COR-L47 (cell line): Measurements from ENCODE around the gene IPO11.
"Not testable (repeated sequence)": the region's sequence is repeated elsewhere in the genome, so short reads cannot be mapped to it uniquely, and the experiment has no call there.

Experiments used
- DNase-seq: peaks from one replicate; lab custom pipeline; 2025; lab: John Stamatoyannopoulos, UW

Gene IPO11

DNA sequence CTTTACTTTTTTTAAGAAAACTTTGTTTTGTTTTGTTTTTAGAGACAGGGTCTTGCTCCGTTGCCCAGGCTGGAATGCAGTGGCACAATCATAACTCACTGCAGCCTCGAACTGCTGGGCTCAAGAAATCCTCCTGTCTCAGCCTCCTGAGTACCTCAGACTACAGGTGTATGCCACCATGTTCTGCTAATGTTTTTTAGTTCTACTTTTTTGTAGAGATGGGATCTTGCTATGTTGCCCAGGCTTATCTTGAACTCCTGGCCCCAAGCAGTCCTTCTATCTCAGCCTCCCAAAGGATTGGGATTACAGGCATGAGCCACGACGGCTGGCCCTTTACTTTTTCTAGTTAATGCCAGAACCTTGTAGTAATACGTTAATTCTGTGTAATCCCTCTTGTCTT lies 36.0 kb downstream of the IPO11 start:
- DNase-seq: no peak

DNA sequence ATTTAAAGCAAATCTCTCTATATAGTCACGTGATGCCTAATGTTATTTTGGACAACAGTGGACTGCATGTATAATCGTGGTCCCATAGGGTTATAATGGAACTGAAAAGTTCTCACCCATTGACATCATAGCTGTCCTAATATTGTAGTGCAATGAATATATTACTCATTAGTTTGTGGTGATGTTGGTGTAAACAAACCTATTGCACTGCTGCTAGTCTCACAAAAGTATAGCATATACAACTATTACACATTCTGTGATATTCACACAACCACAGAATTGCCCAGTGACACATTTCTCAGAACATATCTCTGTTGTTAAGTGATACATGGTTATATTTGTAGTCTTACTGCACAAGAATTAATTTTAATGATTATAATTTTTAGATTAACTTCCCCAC lies 37.7 kb downstream of the IPO11 start:
- no peak for DNase-seq

DNA sequence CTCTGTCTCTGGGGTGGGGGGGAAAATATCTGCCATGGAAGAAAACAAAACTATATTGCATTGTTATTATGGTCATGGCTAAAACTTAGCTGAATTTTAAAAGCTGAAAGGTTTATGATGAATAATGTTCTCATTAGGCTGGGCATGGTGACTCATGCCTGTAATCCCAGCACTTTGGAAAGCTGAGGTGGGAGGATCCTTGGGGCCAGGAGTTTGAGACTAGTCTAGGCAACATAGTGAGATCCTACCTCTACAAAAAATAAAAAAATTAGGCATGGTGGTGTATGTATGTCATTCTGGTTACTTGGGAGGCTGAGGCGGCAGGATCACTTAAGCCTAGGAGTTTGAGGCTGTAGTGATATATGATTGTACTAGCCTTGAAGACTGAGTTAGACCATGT lies 44.5 kb downstream of the IPO11 start:
- DNase-seq: no peak

DNA sequence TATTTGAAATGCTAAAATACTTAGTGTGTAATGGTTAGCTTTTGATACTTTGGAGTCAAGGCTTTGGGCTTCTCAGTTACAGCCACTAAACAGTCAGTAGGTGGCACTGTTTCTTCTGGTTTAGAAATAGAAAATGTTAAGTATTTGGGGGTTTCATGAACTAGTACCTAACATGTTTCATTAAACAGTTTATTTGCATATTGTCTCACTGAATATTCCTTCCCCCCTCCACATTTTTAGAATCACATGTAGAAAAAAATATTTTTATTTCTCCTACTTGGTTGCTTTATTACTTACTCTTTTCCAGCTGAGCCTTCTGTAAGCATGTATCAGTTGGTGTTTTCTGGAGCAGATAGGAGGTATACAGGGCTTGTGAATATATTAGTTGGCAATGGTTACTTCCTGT lies 48.0 kb downstream of the IPO11 start:
- DNase-seq: peak; percentile 29

DNA sequence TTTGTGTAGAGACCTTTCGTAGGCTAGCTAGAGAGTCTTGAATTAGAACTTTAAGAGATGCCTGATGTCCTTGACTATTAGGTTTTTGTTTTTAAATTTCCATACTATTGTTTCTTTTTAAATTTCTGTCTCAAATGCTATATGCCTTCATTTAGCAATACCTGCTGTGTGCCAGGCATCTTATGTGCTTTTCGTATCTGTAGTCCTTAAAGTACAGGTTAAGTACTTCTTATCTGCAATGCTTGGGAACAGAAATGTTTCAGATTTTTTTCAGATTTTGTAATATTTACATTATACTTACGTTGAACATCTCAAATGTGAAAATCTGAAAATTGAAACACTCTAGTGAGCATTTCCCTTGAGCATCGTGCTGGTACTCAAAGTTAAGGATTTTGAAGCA lies 49.0 kb downstream of the IPO11 start:
- DNase-seq: no peak

DNA sequence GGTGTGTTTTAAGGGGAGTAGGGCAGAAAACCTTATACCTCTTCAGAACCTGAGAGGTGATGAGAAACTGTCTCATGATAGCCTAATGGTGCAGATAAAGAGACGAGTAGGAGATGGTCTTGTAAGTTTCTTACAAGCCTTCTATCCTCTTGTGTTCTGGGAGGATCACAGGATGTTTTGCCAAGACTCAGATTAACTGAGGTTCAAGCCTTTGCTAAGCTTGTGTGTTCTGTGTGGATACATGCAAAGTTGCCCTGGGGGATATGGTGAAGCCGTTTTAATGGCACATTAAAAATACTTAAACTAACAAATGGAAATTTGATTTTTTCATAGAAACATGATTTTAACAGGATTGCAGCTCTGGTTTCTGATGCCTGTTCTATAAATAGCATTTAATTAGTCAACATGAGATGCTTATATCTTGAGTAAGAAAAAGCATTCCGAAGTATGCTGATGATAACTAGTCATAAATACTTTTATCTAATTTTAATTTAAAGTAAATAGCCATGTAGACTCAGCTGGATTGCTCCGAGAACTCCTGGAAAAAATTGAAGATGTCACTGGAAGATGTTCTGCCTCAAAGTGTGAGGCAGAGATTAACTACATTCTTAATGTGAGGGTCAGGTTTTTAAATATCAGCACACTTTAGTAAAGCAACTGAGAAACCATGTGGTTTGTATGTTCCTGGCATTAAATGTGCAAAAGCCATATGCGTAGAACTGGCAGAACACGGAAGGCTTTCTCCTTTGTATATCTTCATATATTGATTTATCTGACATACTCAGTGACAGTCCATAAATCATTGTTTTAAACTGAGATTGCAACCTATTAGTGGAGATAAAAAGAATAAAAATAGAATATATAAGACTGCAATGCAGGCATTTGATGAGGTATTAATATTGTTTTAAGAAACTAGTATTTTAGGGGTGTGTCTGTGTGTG lies 53.7 kb downstream of the IPO11 start:
- DNase-seq: no peak

DNA sequence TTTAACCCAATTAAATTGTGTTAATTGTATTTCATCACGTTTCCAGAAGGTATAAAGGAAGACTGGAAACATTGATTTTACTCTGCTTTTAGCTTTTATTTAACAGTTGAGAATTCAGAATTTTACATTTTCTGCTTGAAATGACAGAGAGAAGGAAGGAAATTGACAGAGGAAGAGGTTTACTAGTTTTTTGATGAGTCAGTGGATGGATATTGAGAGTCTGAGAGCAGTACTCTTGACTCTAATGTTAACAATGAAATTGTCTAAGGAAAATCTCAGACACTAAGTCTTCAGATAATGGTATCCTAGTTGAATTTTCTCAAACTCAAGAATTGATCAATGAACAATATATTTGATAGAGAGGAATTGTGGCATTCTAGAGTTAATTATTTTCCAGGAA lies 60.6 kb downstream of the IPO11 start:
- no peak for DNase-seq

DNA sequence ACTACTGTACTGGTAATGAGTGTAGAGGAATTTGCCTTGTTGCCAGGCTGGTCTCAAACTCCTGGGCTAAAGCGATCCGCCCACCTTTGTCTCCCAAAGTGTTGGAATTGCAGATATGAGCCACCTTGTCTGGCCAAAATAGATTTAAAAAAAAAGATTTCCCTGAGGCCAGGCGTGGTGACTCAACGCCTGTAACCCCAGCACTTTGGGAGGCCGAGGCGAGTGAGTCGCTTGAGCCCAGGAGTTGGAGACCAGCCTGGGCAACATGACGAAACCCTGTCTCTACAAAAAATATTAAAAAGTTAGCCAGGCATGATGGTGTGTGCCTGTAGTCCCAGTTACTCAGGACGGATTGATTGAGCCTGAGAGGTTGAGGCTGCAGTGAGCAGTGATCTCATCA lies 62.5 kb downstream of the IPO11 start:
- DNase-seq: no peak

DNA sequence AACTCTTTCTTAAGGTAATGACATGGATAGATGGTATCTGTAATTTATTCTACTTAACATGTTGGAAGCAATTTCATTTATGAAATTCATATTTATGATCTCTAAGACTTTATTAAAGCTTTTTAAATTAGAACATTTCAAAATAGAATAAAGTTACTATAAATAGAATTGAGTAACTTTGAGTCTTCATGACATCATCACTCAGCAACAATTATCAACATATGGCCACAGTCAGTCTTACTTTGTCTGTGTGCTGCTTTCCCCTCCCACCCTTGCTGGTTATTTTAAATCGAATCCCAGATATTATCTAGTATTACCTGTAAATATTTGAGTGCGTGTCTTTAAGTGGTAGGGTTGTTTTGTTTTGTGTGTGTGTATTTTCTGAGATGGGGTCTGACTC lies 65.2 kb downstream of the IPO11 start:
- no peak for DNase-seq

DNA sequence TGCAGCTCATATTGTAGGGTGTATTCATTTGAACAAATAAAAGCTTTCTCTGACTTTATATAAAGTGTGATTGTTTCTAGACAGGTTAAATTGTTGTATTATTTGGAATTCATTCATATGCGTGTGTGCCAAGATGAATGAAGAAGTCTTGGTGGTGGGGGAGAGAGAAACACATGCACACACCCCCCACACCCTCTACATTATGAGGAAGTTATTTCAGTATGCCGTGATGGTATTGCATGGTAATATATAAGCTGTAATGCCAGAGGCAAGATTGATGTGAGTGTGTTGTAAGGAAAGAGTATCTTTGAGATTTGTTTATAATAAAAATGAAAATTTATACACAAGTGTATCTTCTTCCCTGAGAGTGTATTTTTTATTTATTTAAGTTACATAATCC lies 71.0 kb downstream of the IPO11 start:
- no peak for DNase-seq

DNA sequence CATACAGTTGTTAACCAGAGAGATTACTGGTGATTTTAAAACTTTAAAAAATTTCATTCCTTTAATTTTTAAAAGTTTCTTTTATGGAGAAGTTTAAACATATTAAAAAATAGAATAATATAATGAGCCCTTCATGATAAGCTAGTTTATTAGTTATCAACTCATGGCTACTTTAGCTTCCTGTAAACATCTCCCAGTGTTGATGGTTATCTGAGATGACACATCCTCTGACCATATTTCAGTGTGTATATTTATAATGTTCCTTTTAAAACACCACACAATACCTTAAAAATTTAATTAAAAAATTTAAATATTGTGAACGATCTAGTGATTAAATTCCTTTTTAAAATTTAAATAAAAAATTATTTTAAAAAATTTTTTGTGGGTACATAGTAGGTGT lies 74.1 kb downstream of the IPO11 start:
- no peak for DNase-seq

DNA sequence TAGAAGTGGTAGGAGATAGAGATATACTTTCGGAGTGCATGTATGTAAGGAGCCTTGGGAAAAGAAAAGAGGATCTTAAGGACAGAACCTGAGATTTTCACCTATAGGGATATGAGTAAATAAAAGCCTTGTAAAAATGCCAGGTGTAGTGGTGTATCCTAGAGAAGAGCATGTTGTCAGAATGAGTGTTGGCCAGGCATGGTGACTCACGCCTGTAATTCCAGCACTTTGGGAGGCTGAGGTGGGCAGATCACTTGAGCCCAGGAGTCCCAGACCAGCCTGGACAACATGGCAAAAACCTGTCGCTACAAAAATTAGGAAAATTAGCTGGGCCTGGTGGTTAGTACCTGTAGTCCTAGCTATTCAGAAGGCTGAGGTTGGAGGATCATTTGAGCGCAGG lies 76.0 kb downstream of the IPO11 start:
- no peak for DNase-seq

DNA sequence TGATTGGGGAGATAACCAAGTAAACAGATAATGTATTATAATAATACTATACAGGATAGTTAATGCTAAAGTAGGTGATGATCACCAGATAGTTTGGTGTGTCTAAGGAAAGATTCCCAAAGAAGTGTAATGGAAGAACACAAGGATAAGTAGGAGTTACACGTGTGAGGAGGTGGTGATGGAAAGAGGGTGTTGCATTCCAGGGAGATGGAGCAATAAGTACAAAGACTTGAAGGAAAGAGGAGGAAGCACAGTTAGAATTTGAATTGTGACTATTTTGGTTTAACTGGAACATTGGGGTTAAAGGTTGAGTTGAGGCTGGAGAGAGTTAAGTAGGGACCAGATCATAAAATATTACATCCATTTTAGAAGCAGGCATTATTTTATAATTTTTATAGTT lies 76.9 kb downstream of the IPO11 start:
- no peak for DNase-seq

DNA sequence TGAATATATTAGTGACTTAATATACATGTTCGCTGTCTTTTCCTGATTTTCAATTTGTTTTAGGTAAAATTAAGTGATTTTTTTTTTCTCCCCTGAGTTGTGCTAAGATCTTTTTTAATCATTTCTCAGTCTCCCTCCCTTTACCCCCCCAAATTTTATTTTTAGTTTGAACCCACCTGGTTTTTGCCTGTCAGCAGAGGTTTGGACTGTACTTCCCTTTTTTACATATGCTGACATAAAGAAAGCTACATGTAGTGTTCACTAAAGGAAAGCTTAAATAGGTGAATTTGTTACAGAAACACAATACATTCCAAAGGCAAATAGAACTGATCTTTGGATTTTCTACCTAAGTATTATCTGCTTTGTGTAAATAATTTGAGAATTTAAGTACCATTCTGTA lies 82.2 kb downstream of the IPO11 start:
- no peak for DNase-seq

DNA sequence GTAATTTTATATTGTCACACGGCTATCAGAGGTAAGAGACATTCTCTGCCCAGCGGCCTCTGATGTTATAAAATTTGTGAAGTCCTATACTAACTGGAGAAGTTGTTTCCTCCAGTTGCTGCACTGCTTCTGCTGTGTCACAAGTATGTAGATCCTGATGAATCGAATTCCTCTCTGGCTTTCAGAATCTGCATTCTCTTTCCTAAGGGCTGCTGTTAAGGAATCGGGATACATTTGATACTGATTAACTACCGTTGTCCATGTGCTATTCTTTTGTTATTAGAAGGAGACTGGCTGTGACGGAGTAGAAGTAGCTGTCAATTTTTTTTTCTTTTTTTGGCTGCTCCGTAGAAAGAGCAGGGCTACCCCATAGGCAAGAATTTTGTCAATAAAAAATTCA lies 84.3 kb downstream of the IPO11 start:
- DNase-seq: no peak

DNA sequence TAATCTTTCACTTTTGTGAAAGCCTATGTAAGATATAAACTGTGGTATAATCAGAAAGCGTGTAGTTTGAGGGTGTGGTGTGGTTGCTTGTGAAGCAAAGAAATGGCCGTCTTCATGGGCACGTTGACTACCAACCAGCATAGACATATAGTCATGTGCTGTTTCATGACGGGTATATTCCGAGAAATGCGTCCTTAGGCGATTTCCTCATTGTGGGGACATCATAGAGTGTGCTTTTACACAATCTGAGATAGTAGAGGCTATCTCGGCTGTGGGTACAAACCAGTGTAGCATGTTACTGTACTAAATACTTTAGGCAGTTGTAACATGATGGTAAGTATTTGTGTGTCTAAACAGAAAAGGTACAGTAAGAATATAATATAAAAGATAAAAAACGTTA lies 86.4 kb downstream of the IPO11 start:
- no peak for DNase-seq

DNA sequence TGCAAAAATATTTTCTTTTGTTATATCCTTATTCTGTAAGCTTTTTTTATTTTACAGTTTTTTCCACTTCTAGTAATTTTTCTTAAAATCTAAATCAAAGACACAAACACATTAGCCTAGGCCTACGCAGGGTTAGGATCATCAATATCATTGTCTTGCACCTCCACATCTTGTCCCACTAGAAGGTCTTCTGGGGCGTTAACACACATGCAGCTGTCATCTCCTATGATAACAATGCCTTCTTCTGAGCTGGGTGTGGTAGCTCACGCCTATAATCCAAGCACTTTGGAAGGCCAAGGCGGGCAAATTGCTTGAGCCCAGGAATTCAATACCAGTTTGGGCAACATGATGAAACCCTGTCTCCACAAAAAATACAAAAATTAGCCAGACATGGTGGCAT lies 87.2 kb downstream of the IPO11 start:
- DNase-seq: no peak

DNA sequence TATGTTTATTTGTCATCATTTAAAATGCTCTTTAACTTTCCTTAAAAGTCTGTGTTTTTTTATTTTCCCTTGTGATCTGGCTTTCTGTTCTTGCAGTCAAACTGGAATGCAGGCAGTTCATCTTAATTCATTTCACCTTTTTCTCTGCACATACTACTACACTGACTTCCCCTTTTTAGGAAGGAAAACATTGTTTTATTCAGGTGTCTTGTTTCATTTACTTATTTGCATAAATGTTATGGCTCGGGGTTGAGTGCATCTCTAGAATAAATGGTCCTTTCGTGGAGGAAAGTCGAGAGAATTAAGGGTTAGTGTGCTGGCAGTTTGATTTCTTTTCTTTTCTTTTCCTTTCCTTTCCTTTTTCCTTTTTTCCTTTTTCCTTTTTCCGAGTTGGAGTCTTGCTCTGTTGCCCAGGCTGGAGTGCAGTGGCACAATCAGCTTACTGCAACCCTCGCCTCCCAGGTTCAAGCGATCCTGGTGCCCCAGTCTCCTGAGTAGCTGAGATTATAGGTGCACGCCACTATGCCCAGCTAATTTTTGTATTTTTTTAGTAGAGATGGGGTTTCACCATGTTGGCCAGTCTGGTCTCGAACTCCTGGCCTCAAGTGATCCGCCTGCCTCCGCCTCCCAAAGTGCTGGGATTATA lies 90.0 kb downstream of the IPO11 start:
- no peak for DNase-seq

DNA sequence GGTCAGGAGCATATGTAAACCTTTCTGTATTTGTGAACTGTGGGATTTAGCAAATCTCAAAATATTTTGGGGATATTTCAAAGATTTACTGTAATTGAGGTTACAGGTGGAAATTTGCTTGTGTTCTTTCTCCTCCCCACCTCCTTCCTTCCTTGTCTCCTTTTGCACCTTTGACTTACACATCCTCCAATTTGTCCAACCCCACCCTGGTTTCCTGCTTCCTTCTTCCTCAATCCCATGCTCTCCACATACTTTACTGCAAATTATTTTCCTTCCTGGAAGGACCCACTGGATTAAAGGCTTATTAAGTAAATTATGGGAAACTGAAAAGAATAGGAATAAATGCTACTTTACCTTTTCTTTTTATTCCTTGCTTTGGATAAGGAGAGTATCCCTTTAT lies 91.6 kb downstream of the IPO11 start:
- no peak for DNase-seq

DNA sequence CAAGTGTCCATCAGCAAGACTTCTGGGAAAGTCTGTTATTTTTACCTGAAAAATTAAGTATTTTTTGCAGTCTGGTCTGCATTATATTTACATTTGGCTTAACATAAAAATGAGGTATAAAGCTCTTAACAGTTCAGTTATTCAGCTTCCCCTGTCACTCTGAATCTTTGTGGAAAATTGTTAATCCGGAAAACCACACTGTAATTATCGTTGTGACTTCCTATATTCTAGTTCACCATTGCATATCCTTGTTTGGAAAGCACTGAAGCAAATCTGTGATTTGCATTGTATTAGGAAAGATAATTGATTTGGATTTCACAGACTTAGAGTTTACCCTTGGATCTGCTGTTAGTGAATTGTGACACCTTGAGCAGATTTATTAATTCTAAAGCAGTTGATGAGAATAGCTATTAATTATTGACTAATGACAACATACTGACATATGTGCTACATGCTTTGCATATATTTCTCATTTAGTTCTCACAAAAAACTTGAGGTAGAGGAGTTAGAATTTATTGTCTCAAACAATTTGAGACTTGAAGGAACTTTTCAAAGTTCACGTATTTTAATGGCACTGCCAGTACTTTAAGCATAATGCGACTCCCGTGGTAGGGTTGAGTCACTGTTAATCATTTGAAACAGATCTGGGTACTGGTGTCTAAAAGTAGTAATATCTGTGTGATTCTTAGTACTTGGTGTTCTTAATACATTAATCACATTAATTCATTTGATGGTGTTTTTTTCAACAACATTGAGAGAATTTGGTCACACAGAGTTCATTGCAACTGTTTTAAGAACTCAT lies 94.3 kb downstream of the IPO11 start:
- DNase-seq: no peak

DNA sequence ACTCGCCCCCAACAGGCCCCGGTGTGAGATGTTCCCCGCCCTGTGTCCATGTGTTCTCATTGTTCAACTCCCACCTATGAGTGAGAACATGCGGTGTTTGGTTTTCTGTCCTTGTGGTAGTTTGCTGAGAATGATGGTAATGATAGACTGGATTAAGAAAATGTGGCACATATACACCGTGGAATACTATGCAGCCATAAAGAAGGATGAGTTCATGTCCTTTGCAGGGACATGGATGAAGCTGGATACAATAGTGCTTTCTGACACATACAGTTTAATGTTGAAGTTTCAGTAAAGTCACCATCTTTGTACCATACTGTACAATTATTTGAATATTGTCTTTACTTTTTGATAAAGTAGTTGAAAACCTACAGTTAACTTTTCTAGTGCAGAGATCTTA lies 96.2 kb downstream of the IPO11 start:
- DNase-seq: not testable (repeated sequence)

DNA sequence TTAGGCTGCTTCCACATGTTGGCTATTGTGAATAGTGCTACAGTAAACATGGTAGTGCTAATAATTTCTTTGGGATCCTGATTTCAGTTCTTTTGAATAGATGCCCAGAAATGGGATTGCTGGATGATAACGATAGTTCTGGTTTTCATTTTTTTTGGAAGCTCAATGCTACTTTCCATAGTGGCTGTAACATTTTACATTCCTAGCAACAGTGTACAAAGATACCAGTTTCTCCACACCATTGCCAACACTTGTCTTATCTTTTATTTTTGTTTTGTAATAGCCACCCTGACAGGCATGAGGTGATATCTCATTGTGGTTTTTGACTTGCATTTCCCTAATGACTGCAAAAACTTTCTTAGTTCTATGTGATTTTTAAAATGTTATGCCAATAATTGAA lies 97.2 kb downstream of the IPO11 start:
- no peak for DNase-seq

DNA sequence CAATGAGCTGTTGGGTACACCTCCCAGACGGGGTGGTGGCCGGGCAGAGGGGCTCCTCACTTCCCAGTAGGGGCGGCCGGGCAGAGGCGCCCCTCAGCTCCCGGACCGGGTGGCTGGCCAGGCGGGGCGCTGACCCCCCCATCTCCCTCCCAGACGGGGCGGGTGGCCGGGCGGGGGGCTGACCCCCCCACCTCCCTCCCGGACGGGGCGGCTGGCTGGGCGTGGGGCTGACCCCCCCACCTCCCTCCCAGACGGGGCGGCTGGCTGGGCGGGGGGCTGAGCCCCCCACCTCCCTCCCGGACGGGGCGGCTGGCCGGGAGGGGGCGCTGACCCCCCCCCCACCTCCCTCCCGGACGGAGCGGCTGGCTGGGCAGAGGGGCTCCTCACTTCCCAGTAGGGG lies 100.5 kb downstream of the IPO11 start:
- not testable (repeated sequence) for DNase-seq
